ENCODE results near the gene AHCTF1. TPM values are rescaled to one million over a fixed set of nuclear protein-coding genes. Genes with fewer than 3 reads are reported as not detected.
A peak's percentile ranks its signal among the peaks of the same experiment; 100 is the strongest.

The AHCTF1 gene
- total RNA-seq, 1 experiment from 2014 or later = 44.3 TPM

GRCh38 chr1:246875041-246876026 lies 56.4 kb downstream of the AHCTF1 start:
- Histone ChIP-seq H3K14ac (ENCODE audit: insufficient read depth, low read length) (no peak overlapping the region), H3K9ac (ENCODE audit: extremely low read depth, insufficient read length, low read length) (no peak overlapping the region), H3K23me2 (ENCODE audit: insufficient read length, low read depth, low read length, poor library complexity, severe bottlenecking) (no peaks in the 10 kb centered on the region), H4K8ac (replicated peaks; ENCODE audit: insufficient read length, low read depth, low read length) (no peak overlapping the region), H3K18ac (ENCODE audit: insufficient read length, low read depth, low read length) (no peak overlapping the region), H3K9me3 (ENCODE audit: control insufficient read depth, low read depth, low read length) (no peaks in the 10 kb centered on the region), H4K5ac (ENCODE audit: insufficient read length, low read depth, low read length) (no peak overlapping the region), H4K91ac (ENCODE audit: insufficient read length, low read depth, low read length) (no peak overlapping the region), H3K4me2 (ENCODE audit: insufficient read depth, insufficient read length, low read length) (no peak overlapping the region), H3K79me2 (ENCODE audit: insufficient read depth, low read length) (no peaks in the 10 kb centered on the region), H2AFZ (ENCODE audit: low read length) (no peak overlapping the region), H3K23ac (ENCODE audit: insufficient read length, low read depth, low read length) (no peak overlapping the region), H3K27ac (ENCODE audit: insufficient read length, low read depth, low read length) (no peak overlapping the region), H2BK12ac (ENCODE audit: insufficient read length, low read depth, low read length) (no peak overlapping the region), H3K27me3 (ENCODE audit: insufficient read depth, low read length) (no peaks in the 10 kb centered on the region), H3K4ac (ENCODE audit: low read depth, low read length) (no peak overlapping the region), H3K56ac (ENCODE audit: insufficient read length, low read depth, low read length) (no peak overlapping the region), H2BK20ac (ENCODE audit: low read depth, low read length, poor library complexity, severe bottlenecking) (no peak overlapping the region), H3K4me1 (ENCODE audit: insufficient read depth, low read length) (no peaks in the 10 kb centered on the region), H2BK5ac (ENCODE audit: insufficient read length, low read length) (no peak overlapping the region), H2BK15ac (ENCODE audit: low read depth, low read length) (no peak overlapping the region), H3K79me1 (ENCODE audit: insufficient read depth, low read depth, low read length, poor library complexity, severe bottlenecking) (no peaks in the 10 kb centered on the region), H2AK5ac (ENCODE audit: insufficient read length, low read length) (no peak overlapping the region), H2BK120ac (ENCODE audit: low read depth, low read length, poor library complexity, severe bottlenecking) (no peak overlapping the region), H4K20me1 (ENCODE audit: control insufficient read depth, insufficient read depth, insufficient read length) (no peaks in the 10 kb centered on the region), H3T11ph (ENCODE audit: low read length) (no peak overlapping the region)
- H3K4me1 Mint-ChIP-seq = no peaks in the 10 kb centered on the region
- no peaks in the 10 kb centered on the region for H3K9me3 Mint-ChIP-seq
- no peaks in the 10 kb centered on the region for H3K27me3 Mint-ChIP-seq (ENCODE audit: low read depth)
- no peak overlapping the region for H3K4me3 Mint-ChIP-seq
- no peak for DNase-seq
- H3K27ac Mint-ChIP-seq = peak overlapping the region in 1 of 3 experiments; percentile 8; a peak in 2 of 7 replicates
- no CpG with 5 or more reads among the region's 8 CpGs for WGBS (ENCODE audit: extremely low coverage, insufficient read length, low lambda C conversion rate)
- peaks cover 28 to 59% (median 40%) of the 10 kb centered on the region in 3 experiments; a peak in 6 of 7 replicates for H3K36me3 Mint-ChIP-seq (ENCODE audit: insufficient read depth in 1 of 3, low read depth in 3 of 3)
- no peak for TF ChIP-seq CTCF (conservative IDR thresholded peaks at IDR 0.05)

All from H9 (cell line).